GM12891 (cell line): ENCODE data around the gene HMGN1.

Experiments used
- DNase-seq: peaks from one replicate; pipeline ENCODE4 v3.0.0; 2011; ENCODE audit warnings: low spot score; ENCODE audit not compliant: insufficient read length
- FAIRE-seq: peaks from 2 replicates; lab custom pipeline; 2011; peaks lifted over from hg19 to GRCh38; lab: Jason Lieb, UNC
- PAX5 ChIP-seq: IDR thresholded peaks from 2 replicates; pipeline ENCODE4 v1.6.1; 2011; ENCODE audit warnings: low read length, moderate library complexity, mild to moderate bottlenecking; ENCODE audit not compliant: insufficient read depth, severe bottlenecking
- POLR2A ChIP-seq: IDR thresholded peaks from 2 replicates; pipeline ENCODE4 v1.6.1; 2011; ENCODE audit warnings: low read depth, low read length, control low read depth
- POLR2AphosphoS5 ChIP-seq: IDR thresholded peaks from 2 replicates; pipeline ENCODE4 v1.6.1; 2011; ENCODE audit warnings: low read depth, low read length, control low read depth
- POU2F2 ChIP-seq: IDR thresholded peaks from 2 replicates; pipeline ENCODE4 v1.6.1; 2011; ENCODE audit warnings: low read depth, mild to moderate bottlenecking, control low read depth, low read length, moderate library complexity
- SPI1 ChIP-seq: IDR thresholded peaks from 2 replicates; pipeline ENCODE4 v1.6.1; 2011; ENCODE audit warnings: low read depth, low read length, control low read depth
- TAF1 ChIP-seq: IDR thresholded peaks from 2 replicates; pipeline ENCODE4 v1.6.1; 2011; ENCODE audit warnings: low read depth, low read length, control low read depth

Gene HMGN1

DNA sequence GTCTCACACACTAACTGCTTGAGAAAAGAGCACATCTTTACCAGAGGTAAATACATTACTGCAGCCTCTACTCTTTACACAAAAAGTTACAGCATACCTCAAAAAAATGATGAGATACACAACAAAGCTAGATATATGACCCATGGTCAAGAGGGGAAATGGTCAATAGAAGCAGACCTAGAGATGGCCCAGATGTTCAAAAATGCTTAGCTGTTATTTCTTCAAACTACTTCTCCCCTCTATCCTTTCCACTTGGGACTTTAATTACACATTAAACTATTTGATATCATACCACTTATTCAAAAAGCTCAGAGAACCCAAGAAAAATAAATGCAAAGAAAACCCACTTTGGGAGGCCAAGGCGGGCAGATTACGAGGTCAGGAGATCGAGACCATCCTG lies 48.3 kb downstream of the HMGN1 start:
- no peak for TF ChIP-seq TAF1
- TF ChIP-seq POLR2A: no peak
- no peak for TF ChIP-seq POU2F2
- TF ChIP-seq PAX5: no peak
- TF ChIP-seq SPI1: no peak
- TF ChIP-seq POLR2AphosphoS5: no peak
- DNase-seq (no peak), FAIRE-seq (no peak)

DNA sequence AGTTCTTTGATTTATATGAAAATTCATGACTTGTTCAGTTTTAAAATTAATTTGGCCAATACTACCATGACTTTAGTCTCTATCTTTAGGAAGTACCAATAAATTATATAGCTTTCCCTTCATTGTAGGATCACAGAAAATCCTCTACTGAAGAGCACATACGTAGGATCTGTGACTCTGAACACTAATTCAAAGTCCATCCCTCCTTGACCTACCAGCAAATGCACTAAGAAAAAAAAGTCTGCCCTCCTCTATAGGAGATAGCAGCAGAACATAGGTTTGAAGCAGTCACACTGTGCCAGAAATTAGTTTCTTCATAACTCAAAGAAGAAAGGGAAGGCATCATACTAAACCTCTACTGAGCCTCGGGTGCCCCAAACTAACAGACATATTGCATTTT lies 52.0 kb downstream of the HMGN1 start:
- no peak for DNase-seq
- TF ChIP-seq PAX5: no peak
- TF ChIP-seq POLR2A: no peak
- no peak for TF ChIP-seq POU2F2
- no peak for TF ChIP-seq TAF1
- TF ChIP-seq POLR2AphosphoS5: no peak
- TF ChIP-seq SPI1: no peak
- FAIRE-seq: no peak
